Lung (tissue), 12 donors: ENCODE results near the gene NTM. TPM values are rescaled to one million over a fixed set of nuclear protein-coding genes. Genes with fewer than 3 reads are reported as not detected.

Source experiments
- ATAC-seq: fragments of 200-7000 bp; cut with Tn5 transposase; one replicate; pipeline ENCODE4 v1.9.1; 2020; ENCODE audit warnings: moderate number of reproducible peaks; ENCODE audit not compliant: insufficient read depth, low FRiP score
- DNase-seq, 3 donors: peaks; one replicate each; pipeline ENCODE4 v3.0.0-alpha.2; 2013 to 2017
- H3K27ac ChIP-seq, 2 donors: one replicate each; pipeline ENCODE4 v1.5.1; 2013; ENCODE audit warnings: mild to moderate bottlenecking in 2 of 2, moderate library complexity in 2 of 2, control low read depth in 1 of 2, inconsistent platforms in 1 of 2, low read depth in 1 of 2, low read length in 1 of 2
- H3K27me3 ChIP-seq, 3 donors: one replicate each; pipeline ENCODE4 v1.5.1; 2013; ENCODE audit warnings: low read length in 2 of 3; ENCODE audit not compliant: control insufficient read depth in 3 of 3, insufficient read depth in 3 of 3
- H3K36me3 ChIP-seq, 4 donors: one replicate each; pipeline ENCODE4 v1.5.1; 2013; ENCODE audit warnings: low read length in 4 of 4, mild to moderate bottlenecking in 1 of 4, moderate library complexity in 1 of 4; ENCODE audit not compliant: control insufficient read depth in 4 of 4, insufficient read depth in 4 of 4
- H3K4me1 ChIP-seq, 5 donors: one replicate each; pipeline ENCODE4 v1.5.1; 2013; ENCODE audit warnings: low read length in 5 of 5, mild to moderate bottlenecking in 2 of 5, moderate library complexity in 1 of 5; ENCODE audit not compliant: control insufficient read depth in 5 of 5, insufficient read depth in 5 of 5
- H3K4me3 ChIP-seq: one replicate; pipeline ENCODE4 v1.5.1; 2013; ENCODE audit warnings: mild to moderate bottlenecking, control low read depth, moderate library complexity
- H3K9ac ChIP-seq, 2 donors: one replicate each; pipeline ENCODE4 v1.5.1; 2013; ENCODE audit warnings: low read length in 2 of 2, control low read depth in 1 of 2; ENCODE audit not compliant: insufficient read depth in 1 of 2
- H3K9me3 ChIP-seq, 4 donors: one replicate each; pipeline ENCODE4 v1.5.1; 2013; ENCODE audit warnings: low read length in 3 of 4, mild to moderate bottlenecking in 1 of 4, moderate library complexity in 1 of 4; ENCODE audit not compliant: control insufficient read depth in 4 of 4, insufficient read depth in 3 of 4
- CTCF ChIP-seq: IDR thresholded peaks from 2 replicates; pipeline ENCODE4 v1.5.1; 2012; ENCODE audit warnings: mild to moderate bottlenecking; ENCODE audit errors: control extremely low read depth, extremely low read depth
- whole genome bisulfite sequencing, 2 donors: extraction: QIAGEN DNeasy Blood & Tissue Kit; methylation state at CpG; one replicate each; pipeline ENCODE4 v1.1.7; 2013; 5-methylcytosine and 5-hydroxymethylcytosine counted together
- polyA plus RNA-seq, 2 donors: library from polyadenylated mRNA; stranded (reverse); fragments of 200-250 nt; gene quantifications; one replicate each; pipeline ENCODE4 v1.2.1, GENCODE V29; 2013
- total RNA-seq, 2 donors: library from RNA; depleted of rRNA in 1 of 2; stranded (reverse); fragments of >200 nt in 1 of 2; gene quantifications; one replicate each; pipeline ENCODE4 v1.2.1, GENCODE V29; 2014 to 2021
- donor health status: control.
- donor health status: control.
- donor health status: Bipolar disorder and iron deficiency.
- donor health status: healthy.
- donor health status: DM: yes; HTN: yes; CAD: no.

NTM gene
- total and polyA plus RNA-seq, 4 donors, result 0.39 to 30.9 (median 7.2) TPM

GRCh38 chr11:132075447-132075846 lies 705.0 kb downstream of the NTM start:
- Histone ChIP-seq H3K9me3 (peaks cover 0 to 5% (median 0%) of the 10 kb centered on the region in 4 donors), H3K4me3 (no peak overlapping the region), H3K27me3 (no peaks in the 10 kb centered on the region), H3K4me1 (peaks cover 0 to 15% (median 0%) of the 10 kb centered on the region in 5 donors), H3K36me3 (no peaks in the 10 kb centered on the region), H3K27ac (no peak overlapping the region), H3K9ac (no peak overlapping the region)
- TF ChIP-seq CTCF, result no peak
- ATAC-seq (no peak), DNase-seq (no peak)
- 39 to 53% methylated on average over 1 of the region's 1 CpG for WGBS, 2 donors

- ATAC-seq, result no peak
- no peak overlapping the region for H3K9ac ChIP-seq
These were observed 707.0 kb downstream of the NTM start for GRCh38 chr11:132077416-132077815.

GRCh38 chr11:132078264-132079076 lies 708.1 kb downstream of the NTM start:
- Histone ChIP-seq H3K4me1 (peaks cover 0 to 3% (median 0%) of the 10 kb centered on the region in 5 donors), H3K4me3 (no peak overlapping the region), H3K27ac (no peak overlapping the region), H3K27me3 (no peaks in the 10 kb centered on the region), H3K9ac (no peak overlapping the region), H3K36me3 (no peaks in the 10 kb centered on the region), H3K9me3 (peaks cover 0 to 9% (median 3%) of the 10 kb centered on the region in 4 donors)
- no peak for TF ChIP-seq CTCF
- ATAC-seq (no peak), DNase-seq (peak in 1 of 3 donors; percentile 53)
- 85 to 88% methylated on average over 17 of the region's 17 CpGs for WGBS, 2 donors

More at GRCh38 chr11:132077416-132077815, 707.0 kb downstream of the NTM start:
- Histone ChIP-seq H3K27ac (no peak overlapping the region), H3K36me3 (no peaks in the 10 kb centered on the region), H3K9me3 (peaks cover 0 to 5% (median 2%) of the 10 kb centered on the region in 4 donors), H3K4me1 (peaks cover 0 to 9% (median 0%) of the 10 kb centered on the region in 5 donors), H3K27me3 (no peaks in the 10 kb centered on the region), H3K4me3 (no peak overlapping the region)
- TF ChIP-seq CTCF, result no peak
- DNase-seq, result no peak
